Neural progenitor cell (in vitro differentiated cells): ENCODE data around the gene SPG11. TPM values are rescaled to one million over a fixed set of nuclear protein-coding genes. Genes with fewer than 3 reads are reported as not detected.

Source experiments
- DNase-seq: peaks from one replicate; pipeline ENCODE4 v3.0.0-alpha.2; 2016; ENCODE audit warnings: low spot score
- H2AFZ ChIP-seq: fragments of 200-600 bp; sonication (generic); replicated peaks from 2 replicates; pipeline ENCODE4 v1.6.1; 2016; ENCODE audit warnings: antibody characterized with exemption
- H3F3A ChIP-seq: fragments of 200-600 bp; sonication (generic); 2 replicates; pipeline ENCODE4 v1.6.1; 2016; ENCODE audit warnings: antibody characterized with exemption, low read depth
- H3K27ac ChIP-seq: fragments of 200-600 bp; sonication (generic); 2 replicates; pipeline ENCODE4 v1.5.1; 2016; ENCODE audit warnings: mild to moderate bottlenecking
- H3K27me3 ChIP-seq: fragments of 200-600 bp; sonication (generic); 2 replicates; pipeline ENCODE4 v1.6.1; 2016; ENCODE audit warnings: mild to moderate bottlenecking, moderate library complexity
- H3K36me3 ChIP-seq: fragments of 200-600 bp; sonication (generic); 2 replicates; pipeline ENCODE4 v1.5.1; 2016
- H3K4me1 ChIP-seq: fragments of 200-600 bp; sonication (generic); 2 replicates; pipeline ENCODE4 v1.6.1; 2016; ENCODE audit warnings: mixed run types
- H3K4me2 ChIP-seq: fragments of 200-600 bp; sonication (generic); 2 replicates; pipeline ENCODE4 v1.6.1; 2016
- H3K4me3 ChIP-seq: fragments of 200-600 bp; sonication (generic); 2 replicates; pipeline ENCODE4 v1.5.1; 2016
- H3K79me2 ChIP-seq: fragments of 200-600 bp; sonication (generic); 2 replicates; pipeline ENCODE4 v1.6.1; 2016; ENCODE audit warnings: low read depth
- H3K9ac ChIP-seq: fragments of 200-600 bp; sonication (generic); 2 replicates; pipeline ENCODE4 v1.6.1; 2016
- H3K9me3 ChIP-seq: fragments of 200-600 bp; sonication (generic); 2 replicates; pipeline ENCODE4 v1.5.1; 2016; ENCODE audit warnings: low read depth
- H4K20me1 ChIP-seq: fragments of 200-600 bp; sonication (generic); 2 replicates; pipeline ENCODE4 v1.6.1; 2016; ENCODE audit warnings: low read depth
- H3K27ac Mint-ChIP-seq: 3 replicates; pipeline ENCODE4 v1.8.0; 2021; ENCODE audit warnings: mixed read lengths
- H3K27me3 Mint-ChIP-seq: 2 replicates; pipeline ENCODE4 v1.8.0; 2022; ENCODE audit warnings: low read depth, mild to moderate bottlenecking, inconsistent platforms, moderate library complexity, mixed read lengths; ENCODE audit not compliant: insufficient read depth
- H3K36me3 Mint-ChIP-seq: 3 replicates; pipeline ENCODE4 v1.8.0; 2021; ENCODE audit warnings: mixed read lengths
- H3K4me1 Mint-ChIP-seq: 3 replicates; pipeline ENCODE4 v1.8.0; 2021; ENCODE audit warnings: mixed read lengths
- H3K4me3 Mint-ChIP-seq: 3 replicates; pipeline ENCODE4 v1.8.0; 2021; ENCODE audit warnings: mild to moderate bottlenecking, moderate library complexity, mixed read lengths
- H3K9me3 Mint-ChIP-seq: 3 replicates; pipeline ENCODE4 v1.8.0; 2020; ENCODE audit warnings: mixed read lengths
- CTCF ChIP-seq: fragments of 200-600 bp; sonication (generic); IDR thresholded peaks from 2 replicates; pipeline ENCODE4 v1.5.1; 2017; ENCODE audit warnings: antibody characterized with exemption, mild to moderate bottlenecking
- EZH2 ChIP-seq: fragments of 200-600 bp; sonication (generic); IDR thresholded peaks from 2 replicates; pipeline ENCODE4 v1.6.1; 2017; ENCODE audit warnings: antibody characterized with exemption, mild to moderate bottlenecking, moderate library complexity
- EZH2phosphoT487 ChIP-seq: fragments of 200-600 bp; sonication (generic); IDR thresholded peaks from 2 replicates; pipeline ENCODE4 v1.6.1; 2017; ENCODE audit warnings: antibody characterized with exemption
- total RNA-seq: library from RNA; depleted of rRNA; stranded (reverse); fragments of >200 nt; gene quantifications from 2 replicates; pipeline ENCODE4 v1.2.3, GENCODE V29; 2015; ENCODE audit warnings: low replicate concordance

SPG11 gene
- total RNA-seq, 1 donor from 2014 or later: 65.9 TPM

DNA sequence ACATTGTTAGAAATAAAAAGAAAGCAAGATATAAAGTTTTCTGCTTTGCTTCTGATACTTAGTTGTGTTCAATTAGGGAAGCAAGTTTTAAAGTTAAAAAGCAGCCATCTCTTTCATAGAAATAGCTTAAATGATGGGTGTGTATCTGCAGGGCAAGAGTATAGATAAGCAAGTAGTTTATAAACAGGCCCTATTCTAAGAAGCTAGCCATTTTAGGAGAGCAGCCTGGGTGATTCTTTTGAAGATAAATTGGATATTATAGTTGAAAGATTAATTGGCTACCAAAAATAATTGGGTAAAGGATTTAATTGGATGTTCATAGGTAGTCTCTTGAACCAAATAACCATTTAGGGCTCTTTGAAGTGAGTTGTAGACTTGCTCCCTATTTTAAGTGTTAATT, 120.9 kb downstream of the SPG11 start:
- no peak for DNase-seq
- Histone ChIP-seq H3K9me3 (no peaks in the 10 kb centered on the region), H3K4me2 (no peak overlapping the region), H3K79me2 (peaks cover 100% of the 10 kb centered on the region), H3K9ac (no peak overlapping the region), H3K36me3 (no peaks in the 10 kb centered on the region), H3K4me1 (peaks cover 6% of the 10 kb centered on the region), H4K20me1 (peaks cover 34% of the 10 kb centered on the region), H2AFZ (no peak overlapping the region), H3K27me3 (no peaks in the 10 kb centered on the region), H3K4me3 (no peak overlapping the region), H3F3A (peaks cover 3% of the 10 kb centered on the region), H3K27ac (no peak overlapping the region)
- Mint-ChIP-seq H3K27ac (no peak overlapping the region), H3K36me3 (peaks cover 20% of the 10 kb centered on the region), H3K4me1 (peaks cover 13% of the 10 kb centered on the region), H3K27me3 (no peaks in the 10 kb centered on the region), H3K9me3 (no peaks in the 10 kb centered on the region), H3K4me3 (no peak overlapping the region)
- TF ChIP-seq EZH2phosphoT487: no peak
- TF ChIP-seq CTCF: no peak
- no peak for TF ChIP-seq EZH2

- no peaks in the 10 kb centered on the region for H3K9me3 Mint-ChIP-seq
These were observed 122.0 kb downstream of the SPG11 start for GRCh38 chr15:44541282-44541958.

GRCh38 chr15:44537735-44538240, 125.7 kb downstream of the SPG11 start:
- H4K20me1 ChIP-seq: peaks cover 16% of the 10 kb centered on the region
- peaks cover 3% of the 10 kb centered on the region for H3K27me3 Mint-ChIP-seq
- H3K27ac ChIP-seq: no peak overlapping the region
- H3K9me3 Mint-ChIP-seq: no peaks in the 10 kb centered on the region
- peak overlapping the region; percentile 78 for H3K4me3 ChIP-seq
- TF ChIP-seq EZH2phosphoT487: no peak
- TF ChIP-seq CTCF: peak; percentile 31
- TF ChIP-seq EZH2: no peak
- no peak overlapping the region for H3K27ac Mint-ChIP-seq
- H3K4me1 Mint-ChIP-seq: peaks cover 22% of the 10 kb centered on the region
- H3K9ac ChIP-seq: peak overlapping the region; percentile 28
- H3K4me1 ChIP-seq: peaks cover 6% of the 10 kb centered on the region
- H3K27me3 ChIP-seq: no peaks in the 10 kb centered on the region
- H3K79me2 ChIP-seq: peaks cover 66% of the 10 kb centered on the region
- H3K4me2 ChIP-seq: peak overlapping the region; percentile 95
- peaks cover 26% of the 10 kb centered on the region for H3F3A ChIP-seq
- no peaks in the 10 kb centered on the region for H3K36me3 ChIP-seq
- H3K4me3 Mint-ChIP-seq: peak overlapping the region; percentile 93
- no peak for DNase-seq
- H2AFZ ChIP-seq: peak overlapping the region; percentile 57
- H3K9me3 ChIP-seq: no peaks in the 10 kb centered on the region
- peaks cover 14% of the 10 kb centered on the region for H3K36me3 Mint-ChIP-seq

More at GRCh38 chr15:44541282-44541958, 122.0 kb downstream of the SPG11 start:
- Histone ChIP-seq H3K4me1 (peaks cover 6% of the 10 kb centered on the region), H3K4me2 (no peak overlapping the region), H3K79me2 (peaks cover 91% of the 10 kb centered on the region), H3F3A (peaks cover 13% of the 10 kb centered on the region), H4K20me1 (peaks cover 34% of the 10 kb centered on the region), H3K36me3 (no peaks in the 10 kb centered on the region), H3K27ac (no peak overlapping the region), H2AFZ (no peak overlapping the region), H3K9ac (no peak overlapping the region), H3K27me3 (no peaks in the 10 kb centered on the region), H3K9me3 (no peaks in the 10 kb centered on the region), H3K4me3 (no peak overlapping the region)
- Mint-ChIP-seq H3K4me3 (no peak overlapping the region), H3K27ac (no peak overlapping the region), H3K27me3 (peaks cover 2% of the 10 kb centered on the region), H3K4me1 (peaks cover 13% of the 10 kb centered on the region), H3K36me3 (peaks cover 19% of the 10 kb centered on the region)
- TF ChIP-seq EZH2phosphoT487: no peak
- TF ChIP-seq CTCF: no peak
- no peak for TF ChIP-seq EZH2
- no peak for DNase-seq
